Nephron (organoid): Measurements from ENCODE around the gene TREX2.

ENCODE experiments used
- H3K27ac Mint-ChIP-seq, 3 experiments: 2 replicates each; pipeline ENCODE4 v1.8.0; 2020; ENCODE audit warnings: mixed read lengths in 3 of 3, mild to moderate bottlenecking in 2 of 3, moderate library complexity in 1 of 3
- H3K27me3 Mint-ChIP-seq: 2 replicates; pipeline ENCODE4 v1.8.0; 2021; ENCODE audit warnings: low read depth, mild to moderate bottlenecking, moderate library complexity, mixed read lengths
- H3K36me3 Mint-ChIP-seq: 2 replicates; pipeline ENCODE4 v1.8.0; 2020; ENCODE audit warnings: low read depth, mixed read lengths
- H3K4me1 Mint-ChIP-seq: 2 replicates; pipeline ENCODE4 v1.8.0; 2020; ENCODE audit warnings: mixed read lengths
- H3K4me3 Mint-ChIP-seq, 3 experiments: 2 replicates each; pipeline ENCODE4 v1.8.0; 2020; ENCODE audit warnings: mild to moderate bottlenecking in 3 of 3, mixed read lengths in 3 of 3, moderate library complexity in 2 of 3
- H3K9me3 Mint-ChIP-seq: 2 replicates; pipeline ENCODE4 v1.8.0; 2020; ENCODE audit warnings: mixed read lengths
- TF ChIP-seq, protein P1 (sequence below), 3 experiments: fragments of 200-600 bp; sonication (generic); IDR thresholded peaks; one replicate each; pipeline ENCODE4 v1.5.0; 2021; ENCODE audit warnings: antibody characterized with exemption in 3 of 3; ENCODE audit not compliant: unreplicated experiment in 3 of 3

The TREX2 gene

DNA sequence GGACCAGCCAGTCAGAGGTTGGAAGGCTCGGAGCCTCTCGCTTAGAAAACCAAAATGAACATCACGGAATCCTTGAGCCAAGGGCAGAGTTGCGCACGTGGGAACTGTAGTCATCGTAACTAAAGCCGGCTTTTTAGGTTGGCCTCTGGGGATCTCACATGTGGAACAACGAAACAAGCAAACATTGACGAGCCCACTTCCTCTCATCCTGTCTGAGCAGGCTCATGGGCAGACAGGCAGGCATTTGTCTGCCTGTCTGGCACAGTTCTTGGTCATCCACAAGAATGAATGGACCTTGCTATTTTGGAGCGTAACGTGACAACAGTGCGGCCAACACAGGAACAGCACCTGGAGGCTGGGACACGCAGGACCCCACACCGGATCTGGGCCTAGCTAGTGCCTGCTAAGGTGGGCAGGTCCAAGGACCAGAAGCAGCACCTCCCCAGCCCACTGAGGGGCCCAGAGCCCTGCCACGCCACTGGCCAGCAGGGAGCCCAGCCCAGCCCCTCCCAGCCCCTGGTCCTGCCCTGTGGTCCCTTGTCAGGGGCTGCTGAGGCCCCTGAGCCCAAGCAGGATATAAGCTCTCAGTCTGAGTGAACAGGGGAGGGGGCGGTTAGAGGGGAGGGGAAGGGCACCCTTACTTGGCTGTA lies 9.2 kb upstream of the TREX2 start:
- Mint-ChIP-seq H3K27ac (no peak overlapping the region), H3K9me3 (peaks cover 9% of the 10 kb centered on the region), H3K4me3 (no peak overlapping the region), H3K36me3 (peaks cover 12% of the 10 kb centered on the region), H3K27me3 (no peaks in the 10 kb centered on the region), H3K4me1 (peaks cover 14% of the 10 kb centered on the region)
- TF ChIP-seq, protein P1, sequence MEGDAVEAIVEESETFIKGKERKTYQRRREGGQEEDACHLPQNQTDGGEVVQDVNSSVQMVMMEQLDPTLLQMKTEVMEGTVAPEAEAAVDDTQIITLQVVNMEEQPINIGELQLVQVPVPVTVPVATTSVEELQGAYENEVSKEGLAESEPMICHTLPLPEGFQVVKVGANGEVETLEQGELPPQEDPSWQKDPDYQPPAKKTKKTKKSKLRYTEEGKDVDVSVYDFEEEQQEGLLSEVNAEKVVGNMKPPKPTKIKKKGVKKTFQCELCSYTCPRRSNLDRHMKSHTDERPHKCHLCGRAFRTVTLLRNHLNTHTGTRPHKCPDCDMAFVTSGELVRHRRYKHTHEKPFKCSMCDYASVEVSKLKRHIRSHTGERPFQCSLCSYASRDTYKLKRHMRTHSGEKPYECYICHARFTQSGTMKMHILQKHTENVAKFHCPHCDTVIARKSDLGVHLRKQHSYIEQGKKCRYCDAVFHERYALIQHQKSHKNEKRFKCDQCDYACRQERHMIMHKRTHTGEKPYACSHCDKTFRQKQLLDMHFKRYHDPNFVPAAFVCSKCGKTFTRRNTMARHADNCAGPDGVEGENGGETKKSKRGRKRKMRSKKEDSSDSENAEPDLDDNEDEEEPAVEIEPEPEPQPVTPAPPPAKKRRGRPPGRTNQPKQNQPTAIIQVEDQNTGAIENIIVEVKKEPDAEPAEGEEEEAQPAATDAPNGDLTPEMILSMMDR (IDR thresholded peaks at IDR 0.05; ENCODE audit: unreplicated experiment in 3 of 3), result no peak

DNA sequence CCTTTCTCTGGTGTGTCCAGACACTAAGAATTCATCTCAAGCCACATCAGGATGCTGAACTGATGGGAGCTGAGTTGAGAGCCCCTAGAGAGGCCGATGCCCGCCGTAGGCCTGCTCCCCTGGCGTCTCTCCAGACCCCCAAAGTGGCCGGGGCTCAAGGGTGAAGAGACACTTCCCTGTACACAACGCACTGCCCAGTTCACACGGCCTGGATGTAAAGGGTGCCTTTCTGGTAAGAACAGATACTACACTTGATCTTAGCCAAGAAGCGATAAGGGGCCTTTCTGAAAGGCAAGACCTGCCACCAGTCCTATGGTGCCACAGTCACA lies 5.1 kb upstream of the TREX2 start:
- Mint-ChIP-seq H3K4me1 (peaks cover 5% of the 10 kb centered on the region), H3K36me3 (no peaks in the 10 kb centered on the region), H3K27me3 (no peaks in the 10 kb centered on the region), H3K9me3 (peaks cover 7% of the 10 kb centered on the region), H3K27ac (no peak overlapping the region), H3K4me3 (no peak overlapping the region)
- TF ChIP-seq, protein P1 (IDR thresholded peaks at IDR 0.05; ENCODE audit: unreplicated experiment in 3 of 3), result no peak

DNA sequence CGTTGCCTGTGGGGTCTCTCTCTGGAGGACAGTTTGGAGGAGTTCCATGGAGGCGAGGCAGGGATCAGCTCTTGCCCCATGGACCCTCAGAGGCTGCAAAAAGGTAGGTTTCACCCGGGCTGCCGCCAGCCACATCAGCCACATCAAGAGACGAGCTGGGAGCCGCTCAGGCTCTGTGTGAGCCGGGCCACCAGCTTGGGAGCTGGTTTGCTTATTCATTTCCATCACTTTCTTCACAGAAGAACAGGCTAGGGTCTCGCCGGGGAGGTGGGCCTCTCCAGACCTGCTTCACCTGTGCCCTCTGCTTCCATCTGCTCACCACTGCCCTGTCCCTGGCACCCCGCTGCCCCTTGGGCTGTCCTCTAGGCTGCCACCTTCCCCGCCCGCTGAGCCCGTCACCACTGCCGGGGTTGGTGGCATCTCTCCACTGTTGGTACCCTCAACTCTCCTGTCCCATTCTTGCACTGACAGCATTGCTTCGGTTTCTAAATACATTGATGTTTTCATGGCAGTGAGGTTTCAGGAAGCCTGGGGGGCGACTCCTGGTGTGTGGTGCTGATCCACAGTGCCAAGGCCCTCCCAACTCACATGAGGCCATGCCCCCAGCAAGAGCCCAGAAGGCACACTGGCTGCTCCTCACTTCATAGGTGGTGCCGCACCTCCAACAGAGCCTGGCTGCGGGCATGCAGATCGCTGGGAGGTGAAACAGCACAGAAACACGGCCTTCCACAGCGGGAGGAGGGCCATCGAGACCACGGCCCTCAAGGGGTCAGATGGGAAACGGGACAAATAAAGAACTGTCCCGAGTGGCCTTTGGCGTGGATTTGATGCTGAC lies 4.5 kb upstream of the TREX2 start:
- peaks cover 5% of the 10 kb centered on the region for H3K4me1 Mint-ChIP-seq
- TF ChIP-seq, protein P1 (IDR thresholded peaks at IDR 0.05; ENCODE audit: unreplicated experiment in 3 of 3), result no peak
- H3K36me3 Mint-ChIP-seq, result no peaks in the 10 kb centered on the region
- no peak overlapping the region for H3K4me3 Mint-ChIP-seq
- peaks cover 7% of the 10 kb centered on the region for H3K9me3 Mint-ChIP-seq
- no peak overlapping the region for H3K27ac Mint-ChIP-seq
- no peaks in the 10 kb centered on the region for H3K27me3 Mint-ChIP-seq

DNA sequence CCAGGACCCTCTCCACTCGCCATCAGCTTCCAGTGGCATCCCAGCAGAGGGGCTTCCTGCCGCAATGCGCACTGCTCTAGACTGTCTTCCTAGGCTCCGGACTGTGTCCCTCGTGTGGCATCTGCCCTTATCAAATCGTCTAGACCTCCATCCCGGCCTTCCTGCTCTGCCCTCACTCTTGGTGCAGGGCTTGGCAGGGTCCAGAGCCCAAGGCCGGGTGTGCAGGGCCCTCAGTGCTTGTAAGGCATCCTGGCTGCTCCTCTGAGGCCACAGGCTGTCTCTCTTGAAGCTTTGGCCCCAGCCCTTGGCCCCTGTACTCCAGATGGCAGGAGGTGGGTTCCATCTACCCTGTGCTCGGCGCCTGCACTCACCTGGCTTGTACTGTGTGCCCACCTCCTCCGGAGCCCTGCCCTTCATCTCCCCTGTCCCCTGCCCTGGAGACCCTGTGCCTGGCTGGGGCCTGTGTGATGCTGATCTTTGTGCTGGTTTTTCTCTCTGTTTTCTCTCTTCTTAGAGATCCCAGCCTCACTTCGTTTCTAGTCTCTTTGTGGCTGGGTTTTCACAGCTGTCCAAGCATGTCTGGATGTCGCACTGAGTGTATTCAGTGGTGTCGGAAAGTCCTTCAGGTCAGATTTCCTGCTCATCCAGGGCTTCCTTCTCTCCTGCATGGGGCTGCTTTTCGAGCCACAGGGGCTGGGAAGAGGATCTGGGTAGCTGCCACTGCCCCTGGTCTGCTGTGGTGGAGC lies 3.7 kb upstream of the TREX2 start:
- peaks cover 7% of the 10 kb centered on the region for H3K9me3 Mint-ChIP-seq
- no peak overlapping the region for H3K4me3 Mint-ChIP-seq
- H3K4me1 Mint-ChIP-seq, result peaks cover 5% of the 10 kb centered on the region
- no peaks in the 10 kb centered on the region for H3K27me3 Mint-ChIP-seq
- TF ChIP-seq, protein P1 (IDR thresholded peaks at IDR 0.05; ENCODE audit: unreplicated experiment in 3 of 3), result no peak
- peak overlapping the region in 2 of 3 experiments; percentile 32 to 66 for H3K27ac Mint-ChIP-seq
- H3K36me3 Mint-ChIP-seq, result no peaks in the 10 kb centered on the region

DNA sequence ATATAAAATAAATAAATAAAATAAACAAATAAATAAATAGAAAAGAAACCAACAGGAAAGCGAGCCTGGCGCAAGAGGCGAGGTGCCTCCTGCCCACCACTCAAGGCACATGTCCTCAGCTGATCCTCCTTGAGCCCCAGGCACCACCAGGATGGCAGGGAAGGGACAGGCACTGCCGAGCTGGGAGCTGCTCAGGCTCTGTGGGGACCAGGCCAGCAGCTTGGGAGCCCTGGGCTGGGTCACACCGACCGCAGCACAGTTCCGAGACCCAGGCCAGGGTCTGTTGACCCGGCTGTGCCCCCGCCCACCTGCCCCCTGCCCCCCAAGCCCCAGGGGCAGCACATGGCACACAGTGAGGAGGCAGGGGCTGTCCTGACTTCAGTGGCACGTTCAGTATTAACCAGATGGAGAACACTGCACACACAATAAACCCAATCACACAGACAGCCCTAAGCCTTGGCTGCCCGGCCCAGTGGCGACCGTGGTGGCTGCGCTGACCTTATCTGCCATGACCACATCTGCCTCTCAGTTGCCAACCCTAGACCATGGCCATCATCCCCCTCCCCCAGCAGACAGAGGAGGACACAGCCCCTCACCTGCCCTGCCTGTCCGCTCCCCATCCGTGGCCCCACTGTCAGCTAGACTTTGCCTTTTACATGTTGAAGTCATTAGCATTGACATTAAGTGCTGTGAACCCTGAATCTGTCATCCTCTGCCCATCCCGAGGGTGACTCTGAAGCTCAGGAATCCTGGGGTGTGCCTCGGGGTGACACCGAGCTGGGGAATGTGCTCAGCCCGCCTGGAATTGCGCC lies 2.9 kb upstream of the TREX2 start:
- Mint-ChIP-seq H3K27me3 (no peaks in the 10 kb centered on the region), H3K27ac (no peak overlapping the region), H3K36me3 (no peaks in the 10 kb centered on the region), H3K9me3 (peaks cover 7% of the 10 kb centered on the region), H3K4me3 (no peak overlapping the region), H3K4me1 (peaks cover 5% of the 10 kb centered on the region)
- TF ChIP-seq, protein P1 (IDR thresholded peaks at IDR 0.05; ENCODE audit: unreplicated experiment in 3 of 3), result no peak
